Ishikawa (cell line): ENCODE results near the gene LCNL1.

Source experiments
- EP300 ChIP-seq: IDR thresholded peaks from 2 replicates; pipeline ENCODE4 v1.6.1; 2012; ENCODE audit warnings: borderline replicate concordance
- FOXM1 ChIP-seq: IDR thresholded peaks from 2 replicates; pipeline ENCODE4 v1.6.1; 2012; ENCODE audit warnings: low read depth, borderline replicate concordance
- RAD21 ChIP-seq: IDR thresholded peaks from 2 replicates; pipeline ENCODE4 v1.6.1; 2012; ENCODE audit warnings: low read depth

DNA sequence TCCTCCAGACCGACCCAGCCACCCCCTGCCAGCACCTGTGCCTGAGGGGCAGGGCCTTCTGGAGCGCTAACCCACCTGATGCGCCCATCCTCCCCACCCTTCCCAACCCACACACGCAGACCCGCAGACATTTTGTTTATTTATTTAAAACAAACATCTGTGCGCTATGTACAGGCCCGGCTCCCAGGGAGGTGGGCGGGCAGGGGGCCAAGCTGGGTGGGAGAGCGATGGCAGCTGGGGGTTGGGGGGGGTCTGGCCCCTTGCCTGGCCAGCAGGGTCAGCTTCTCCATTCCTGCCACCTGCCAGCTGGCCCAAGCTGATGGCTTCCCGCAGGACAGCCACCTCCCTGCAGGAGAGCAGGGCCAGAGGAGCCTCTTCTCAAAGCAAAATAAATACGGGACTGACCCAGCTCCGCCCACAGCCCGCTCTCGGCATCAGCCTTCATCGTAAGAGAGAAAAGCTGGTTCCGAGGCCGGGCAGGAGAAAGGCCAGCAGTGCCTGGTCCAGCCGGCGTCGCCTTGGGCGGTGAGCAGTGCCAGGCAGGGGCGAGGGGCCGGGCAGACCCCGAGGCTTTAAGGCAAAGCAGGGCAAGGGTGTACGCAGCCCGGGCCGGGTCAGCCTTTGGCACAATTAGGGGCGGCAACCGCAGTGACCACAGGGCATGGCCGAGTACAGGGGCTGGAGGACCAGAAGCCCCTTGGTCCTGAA is 24.5 kb downstream of the LCNL1 start:
- no peak for TF ChIP-seq EP300
- TF ChIP-seq RAD21, result no peak
- TF ChIP-seq FOXM1, result no peak
